ENCODE measurements around the gene BLOC1S1. TPM values are rescaled to one million over a fixed set of nuclear protein-coding genes. Genes with fewer than 3 reads are reported as not detected.

BLOC1S1 gene
- total and polyA plus RNA-seq, 9 of the 15 experiments (the other 6 are each of a cell fraction or from before 2014, with no cell fraction given), result 75.2 to 161 (median 98.8) TPM

DNA sequence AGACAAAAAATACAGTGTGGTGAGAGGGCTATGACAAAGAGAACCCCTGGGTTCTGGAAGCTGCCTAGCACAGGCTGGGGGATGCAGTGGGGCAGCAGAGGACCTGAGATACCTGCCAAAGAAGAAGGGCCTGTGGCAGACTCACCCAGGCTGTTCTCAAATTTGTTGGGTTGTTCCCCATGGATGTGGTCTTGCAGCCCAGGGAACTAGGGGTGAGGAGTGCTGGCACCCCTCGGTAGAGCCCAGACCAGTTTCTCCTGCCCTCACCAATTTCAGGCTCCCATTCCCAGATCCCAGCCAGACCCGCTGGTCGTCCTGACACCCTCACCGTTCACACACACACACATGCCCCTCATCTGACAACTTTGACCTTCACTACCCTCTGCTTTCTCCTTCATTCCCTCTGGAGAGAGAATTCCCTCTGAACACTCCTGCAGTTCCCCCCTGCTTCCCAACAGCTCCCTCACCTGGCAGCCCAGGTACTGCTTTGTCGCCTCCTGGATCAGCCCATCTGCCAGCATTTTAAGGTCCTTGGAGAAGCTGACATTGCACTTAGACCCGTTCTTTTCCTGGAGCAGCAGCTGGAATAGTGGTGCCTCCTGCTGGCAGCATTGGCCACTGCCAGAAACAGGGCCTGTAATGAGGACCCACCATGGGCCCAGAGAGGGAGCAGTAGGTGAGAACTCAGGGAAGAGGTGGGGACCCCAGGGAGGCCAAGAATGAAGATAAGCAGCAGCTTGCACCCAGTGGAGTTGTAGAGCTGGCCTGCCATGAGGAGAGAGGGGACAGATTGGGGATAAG, 21.1 kb downstream of the BLOC1S1 start (continued):
- TF ChIP-seq THRB (CRISPR knock-in tag; conservative IDR thresholded peaks at IDR 0.05) (no peak), STAG1 (CRISPR knock-in tag; IDR thresholded peaks at IDR 0.05; ENCODE audit: borderline replicate concordance) (peak; percentile 35; the same call in 1 of the 2 replicates), POLR2AphosphoS2 (IDR thresholded peaks at IDR 0.05; ENCODE audit: low read length) (no peak), CREM (IDR thresholded peaks at IDR 0.05; ENCODE audit: low read depth) (peak; percentile 41; the same call in 1 of the 2 replicates), CREBBP (IDR thresholded peaks at IDR 0.05; ENCODE audit: low read depth, low read length) (no peak), MAZ (CRISPR knock-in tag; conservative IDR thresholded peaks at IDR 0.05 in 1 of 2, IDR thresholded peaks at IDR 0.05 in 1 of 2) (peak in 1 of 2 experiments; percentile 75; a peak in 2 of 4 replicates), MYC (IDR thresholded peaks at IDR 0.05; ENCODE audit: low read depth, low read length) (peak; percentile 21; the same call in 1 of the 2 replicates), MYC (CRISPR knock-in tag; IDR thresholded peaks at IDR 0.05; ENCODE audit: borderline replicate concordance, low read depth) (no peak), NCOA4 (IDR thresholded peaks at IDR 0.05; ENCODE audit: partially characterized antibody) (no peak), C11orf30 (IDR thresholded peaks at IDR 0.05; ENCODE audit: low read depth) (peak; percentile 86), SRSF9 (IDR thresholded peaks at IDR 0.05; ENCODE audit: borderline replicate concordance, low read depth, low read length) (no peak), EGR1 (conservative IDR thresholded peaks at IDR 0.05) (0 out of 2 replicates have a peak, but pooled peaks have one; percentile 10), POLR2B (IDR thresholded peaks at IDR 0.05; ENCODE audit: low read depth, partially characterized antibody) (no peak), TRIM24 (IDR thresholded peaks at IDR 0.05) (no peak), RBM17 (IDR thresholded peaks at IDR 0.05; ENCODE audit: borderline replicate concordance, low read depth, low read length) (no peak), HBP1 (CRISPR knock-in tag; IDR thresholded peaks at IDR 0.05) (no peak), BRD4 (IDR thresholded peaks at IDR 0.05) (no peak)
- TF ChIP-seq, protein P1, sequence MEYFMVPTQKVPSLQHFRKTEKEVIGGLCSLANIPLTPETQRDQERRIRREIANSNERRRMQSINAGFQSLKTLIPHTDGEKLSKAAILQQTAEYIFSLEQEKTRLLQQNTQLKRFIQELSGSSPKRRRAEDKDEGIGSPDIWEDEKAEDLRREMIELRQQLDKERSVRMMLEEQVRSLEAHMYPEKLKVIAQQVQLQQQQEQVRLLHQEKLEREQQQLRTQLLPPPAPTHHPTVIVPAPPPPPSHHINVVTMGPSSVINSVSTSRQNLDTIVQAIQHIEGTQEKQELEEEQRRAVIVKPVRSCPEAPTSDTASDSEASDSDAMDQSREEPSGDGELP (CRISPR knock-in tag; IDR thresholded peaks at IDR 0.05; ENCODE audit: borderline replicate concordance), result peak; percentile 90
- TF ChIP-seq, protein P2, sequence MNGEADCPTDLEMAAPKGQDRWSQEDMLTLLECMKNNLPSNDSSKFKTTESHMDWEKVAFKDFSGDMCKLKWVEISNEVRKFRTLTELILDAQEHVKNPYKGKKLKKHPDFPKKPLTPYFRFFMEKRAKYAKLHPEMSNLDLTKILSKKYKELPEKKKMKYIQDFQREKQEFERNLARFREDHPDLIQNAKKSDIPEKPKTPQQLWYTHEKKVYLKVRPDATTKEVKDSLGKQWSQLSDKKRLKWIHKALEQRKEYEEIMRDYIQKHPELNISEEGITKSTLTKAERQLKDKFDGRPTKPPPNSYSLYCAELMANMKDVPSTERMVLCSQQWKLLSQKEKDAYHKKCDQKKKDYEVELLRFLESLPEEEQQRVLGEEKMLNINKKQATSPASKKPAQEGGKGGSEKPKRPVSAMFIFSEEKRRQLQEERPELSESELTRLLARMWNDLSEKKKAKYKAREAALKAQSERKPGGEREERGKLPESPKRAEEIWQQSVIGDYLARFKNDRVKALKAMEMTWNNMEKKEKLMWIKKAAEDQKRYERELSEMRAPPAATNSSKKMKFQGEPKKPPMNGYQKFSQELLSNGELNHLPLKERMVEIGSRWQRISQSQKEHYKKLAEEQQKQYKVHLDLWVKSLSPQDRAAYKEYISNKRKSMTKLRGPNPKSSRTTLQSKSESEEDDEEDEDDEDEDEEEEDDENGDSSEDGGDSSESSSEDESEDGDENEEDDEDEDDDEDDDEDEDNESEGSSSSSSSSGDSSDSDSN (IDR thresholded peaks at IDR 0.05; ENCODE audit: borderline replicate concordance in 1 of 2, low read depth in 2 of 2, low read length in 2 of 2), result 0 out of 4 replicates have a peak, but pooled peaks of 1 of the 2 experiments have one; percentile 25
